HEK293T (cell line): ENCODE results near the gene SNRPA.

Experiments used
- ARNT ChIP-seq: fragments of 450-650 bp; IDR thresholded peaks from 2 replicates; pipeline ENCODE4 v1.6.1; 2017; ENCODE audit warnings: mild to moderate bottlenecking
- BHLHE40 ChIP-seq: fragments of 450-650 bp; IDR thresholded peaks from 2 replicates; pipeline ENCODE4 v1.6.1; 2016; ENCODE audit warnings: mild to moderate bottlenecking, moderate library complexity, borderline replicate concordance
- ELF4 ChIP-seq: fragments of 450-650 bp; IDR thresholded peaks from 2 replicates; pipeline ENCODE4 v1.6.1; 2017; ENCODE audit warnings: antibody characterized with exemption
- FOXA1 ChIP-seq: fragments of 450-650 bp; IDR thresholded peaks from 2 replicates; pipeline ENCODE4 v1.6.1; 2016; ENCODE audit warnings: mild to moderate bottlenecking
- FOXK2 ChIP-seq: fragments of 450-650 bp; IDR thresholded peaks from 2 replicates; pipeline ENCODE4 v1.6.1; 2016; ENCODE audit warnings: mild to moderate bottlenecking
- FOXM1 ChIP-seq: fragments of 450-650 bp; IDR thresholded peaks from 2 replicates; pipeline ENCODE4 v1.6.1; 2017; ENCODE audit warnings: mild to moderate bottlenecking, borderline replicate concordance
- HDGF ChIP-seq: fragments of 450-650 bp; IDR thresholded peaks from 2 replicates; pipeline ENCODE4 v1.6.1; 2017; ENCODE audit warnings: antibody characterized with exemption, borderline replicate concordance
- NFRKB ChIP-seq: fragments of 450-650 bp; IDR thresholded peaks from 2 replicates; pipeline ENCODE4 v1.6.1; 2016; ENCODE audit warnings: mild to moderate bottlenecking, moderate library complexity
- PKNOX1 ChIP-seq: fragments of 450-650 bp; IDR thresholded peaks from 2 replicates; pipeline ENCODE4 v1.6.1; 2016
- SP1 ChIP-seq: fragments of 450-650 bp; IDR thresholded peaks from 2 replicates; pipeline ENCODE4 v1.6.1; 2017
- SUZ12 ChIP-seq: fragments of 450-650 bp; IDR thresholded peaks from 2 replicates; pipeline ENCODE4 v1.6.1; 2016; ENCODE audit warnings: mild to moderate bottlenecking
- TARDBP ChIP-seq: fragments of 450-650 bp; IDR thresholded peaks from 2 replicates; pipeline ENCODE4 v1.6.1; 2016
- ZNF384 ChIP-seq: fragments of 450-650 bp; IDR thresholded peaks from 2 replicates; pipeline ENCODE4 v1.6.1; 2016

GRCh38 chr19:40718774-40719391 is 32.1 kb upstream of the SNRPA start:
- no peak for TF ChIP-seq FOXA1
- TF ChIP-seq HDGF: no peak
- no peak for TF ChIP-seq ARNT
- no peak for TF ChIP-seq FOXM1
- TF ChIP-seq ZNF384: no peak
- no peak for TF ChIP-seq PKNOX1
- TF ChIP-seq SUZ12: no peak
- no peak for TF ChIP-seq ELF4
- no peak for TF ChIP-seq FOXK2
- no peak for TF ChIP-seq BHLHE40
- no peak for TF ChIP-seq TARDBP
- TF ChIP-seq SP1: no peak
- no peak for TF ChIP-seq NFRKB
